Upper lobe of left lung (tissue), 4 donors: ENCODE results near the gene REXO4.

ENCODE experiments used
- POLR2A ChIP-seq, 4 donors: fragments of 450-650 bp; IDR thresholded peaks; one replicate each; pipeline ENCODE4 v1.5.1; 2016 to 2017; ENCODE audit warnings: antibody characterized with exemption in 4 of 4, mild to moderate bottlenecking in 2 of 4
- POLR2AphosphoS5 ChIP-seq, 2 donors: sonication (generic); formaldehyde crosslinking; IDR thresholded peaks; one replicate each; pipeline ENCODE4 v1.5.1; 2017; ENCODE audit warnings: antibody characterized with exemption in 2 of 2

DNA sequence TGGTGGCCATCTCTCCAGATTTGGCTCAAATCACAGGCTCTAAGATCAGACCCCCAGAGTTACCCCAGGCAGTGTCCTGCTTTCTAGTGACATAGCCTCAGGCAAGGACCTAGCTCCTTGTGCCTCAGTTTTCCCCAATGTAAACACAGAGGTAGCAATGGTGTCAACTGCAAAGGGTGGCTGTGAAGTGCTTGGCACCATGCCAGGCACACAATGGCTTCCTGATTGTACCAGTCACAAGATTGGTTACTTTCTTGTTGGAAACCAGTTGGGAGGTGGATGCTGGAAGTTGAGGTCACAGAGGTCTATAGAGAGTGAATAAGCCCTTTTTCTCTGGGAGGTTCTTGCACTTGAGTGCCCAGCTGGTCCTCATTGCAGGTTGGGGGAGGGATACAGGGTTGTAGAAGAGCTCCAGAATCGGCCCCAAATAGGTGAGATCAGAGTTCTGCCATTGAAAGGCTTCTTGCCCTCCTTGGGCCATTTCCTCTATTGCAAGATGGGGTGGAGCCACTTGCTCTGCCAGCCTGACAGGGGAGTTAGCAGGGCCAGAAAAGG is 39.3 kb downstream of the REXO4 start:
- TF ChIP-seq POLR2A (IDR thresholded peaks at IDR 0.05) (no peak), POLR2AphosphoS5 (IDR thresholded peaks at IDR 0.05) (no peak)
